Measurements from ENCODE around the gene SULT1C3.

GRCh38 chr2:108223573-108223972 is 16.2 kb upstream of the SULT1C3 start:
- TF ChIP-seq CTCF (IDR thresholded peaks at IDR 0.05; ENCODE audit: insufficient read depth, low read length), result no peak
- TF ChIP-seq POLR2AphosphoS5 (IDR thresholded peaks at IDR 0.05; ENCODE audit: low read depth), result no peak
- TF ChIP-seq REST (IDR thresholded peaks at IDR 0.05; ENCODE audit: insufficient replicate concordance, low read depth), result no peak
